Dedifferentiated amniotic fluid mesenchymal stem cell (primary cell): ENCODE results near the gene ANKRD27.

Source experiments
- DNase-seq: peaks from one replicate; pipeline ENCODE4 v3.0.0-alpha.2; 2016; ENCODE audit errors: extremely low spot score

Gene ANKRD27

DNA sequence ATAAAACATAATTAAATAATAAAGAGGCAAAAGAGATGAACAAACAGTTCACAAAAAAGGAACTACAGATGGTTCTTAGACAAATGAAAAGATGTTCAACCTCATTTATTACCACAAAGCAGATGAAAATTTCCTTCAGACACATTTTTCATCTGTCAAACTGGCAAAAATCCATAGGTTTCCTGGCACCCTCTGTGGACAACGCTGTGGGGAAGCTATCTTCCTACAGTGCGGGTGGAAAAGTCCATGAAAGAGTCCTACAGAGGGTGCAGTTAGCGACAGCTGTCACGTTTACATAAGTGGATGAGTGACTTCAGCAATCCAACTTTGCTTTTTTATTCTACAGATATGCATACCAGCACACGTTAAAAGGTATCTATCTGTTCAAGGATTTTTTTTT is 124.3 kb downstream of the ANKRD27 start:
- DNase-seq: no peak
